Measurements from ENCODE around the gene MTLN.
"Not testable (repeated sequence)": the region's sequence is repeated elsewhere in the genome, so short reads cannot be mapped to it uniquely, and the experiment has no call there.

The MTLN gene

GRCh38 chr2:110211938-110212858 is at the start of gene MTLN:
Gene MTLN, minus strand, starts transcription at chr2:110212547. Its CDS starts 22 bp downstream, at chr2:110212525.
- Mint-ChIP-seq H3K36me3 (peaks cover 4% of the 10 kb centered on the region), H3K27me3 (peaks cover 9% of the 10 kb centered on the region), H3K4me3 (peak within 1 kb of the TSS; percentile 95), H3K9me3 (ENCODE audit: low read depth) (no peaks in the 10 kb centered on the region), H3K4me1 (ENCODE audit: low read depth) (peaks cover 7% of the 10 kb centered on the region), H3K27ac (peak within 1 kb of the TSS; percentile 93)

- H3K27ac Mint-ChIP-seq; H3K36me3 Mint-ChIP-seq; H3K4me3 Mint-ChIP-seq; H3K4me1 Mint-ChIP-seq (ENCODE audit: low read depth); H3K27me3 Mint-ChIP-seq; H3K9me3 Mint-ChIP-seq (ENCODE audit: low read depth): not testable (repeated sequence)
These were observed 49.6 kb upstream of the MTLN start for GRCh38 chr2:110261910-110262309.

DNA sequence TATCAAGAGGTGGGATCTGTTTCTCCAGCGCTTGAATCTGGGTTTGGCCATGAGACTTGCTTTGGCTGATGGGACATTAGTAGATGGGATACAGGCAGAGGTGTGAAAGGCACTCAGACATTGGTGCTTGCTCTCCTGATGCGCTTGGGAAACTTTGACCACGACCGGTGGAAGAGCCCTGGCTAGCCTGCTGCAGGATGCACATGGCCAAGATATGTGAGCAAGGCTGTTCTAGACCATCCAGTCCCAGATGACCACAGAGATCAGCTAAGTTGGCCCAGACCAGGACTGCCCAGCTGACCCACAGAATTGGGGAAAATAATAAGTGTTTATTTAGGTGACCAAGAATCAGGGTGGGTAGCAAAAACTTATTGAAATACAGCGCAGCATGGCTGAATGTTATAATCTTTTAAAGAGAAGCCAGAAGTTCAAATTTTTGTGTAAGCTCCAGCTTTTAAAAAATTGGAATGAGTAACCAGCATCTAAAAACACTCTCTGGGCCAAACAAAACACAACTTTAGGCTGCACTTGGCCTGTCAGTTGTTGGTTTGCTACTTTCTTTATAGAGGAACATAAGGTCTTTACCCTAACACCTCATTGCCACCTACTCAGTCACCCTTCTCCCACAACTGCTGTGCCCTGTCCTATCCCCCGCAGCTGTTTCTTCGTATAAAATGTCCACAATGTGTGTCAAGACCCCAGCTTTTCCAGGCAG is 35.9 kb upstream of the MTLN start:
- not testable (repeated sequence) for H3K27me3 Mint-ChIP-seq; H3K36me3 Mint-ChIP-seq; H3K4me1 Mint-ChIP-seq (ENCODE audit: low read depth); H3K9me3 Mint-ChIP-seq (ENCODE audit: low read depth); H3K27ac Mint-ChIP-seq; H3K4me3 Mint-ChIP-seq

- not testable (repeated sequence) for H3K36me3 Mint-ChIP-seq; H3K4me1 Mint-ChIP-seq (ENCODE audit: low read depth); H3K4me3 Mint-ChIP-seq; H3K9me3 Mint-ChIP-seq (ENCODE audit: low read depth); H3K27me3 Mint-ChIP-seq; H3K27ac Mint-ChIP-seq
These were observed 33.4 kb upstream of the MTLN start for GRCh38 chr2:110245488-110246435.

DNA sequence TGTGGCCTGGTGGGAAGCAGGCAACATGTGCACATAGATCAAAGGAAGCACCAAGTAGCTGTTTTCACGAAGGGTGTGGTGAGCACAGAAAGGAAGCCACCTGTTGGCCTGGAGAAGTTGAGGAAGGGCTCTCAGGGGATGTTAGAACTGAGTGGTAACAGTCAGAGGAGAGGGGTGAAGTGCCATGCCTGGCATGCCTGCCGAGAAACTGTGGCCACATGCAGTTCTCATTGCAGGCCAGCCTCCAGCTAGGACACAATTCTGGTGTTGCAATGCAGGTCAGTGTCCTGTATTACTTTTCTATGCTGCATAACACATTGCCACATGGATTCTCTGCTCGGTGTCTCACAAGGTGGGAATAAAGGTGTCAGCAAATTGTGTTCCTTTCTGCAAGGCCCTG is 30.9 kb upstream of the MTLN start:
- not testable (repeated sequence) for H3K4me3 Mint-ChIP-seq; H3K9me3 Mint-ChIP-seq (ENCODE audit: low read depth); H3K36me3 Mint-ChIP-seq; H3K27ac Mint-ChIP-seq; H3K4me1 Mint-ChIP-seq (ENCODE audit: low read depth); H3K27me3 Mint-ChIP-seq

- not testable (repeated sequence) for H3K36me3 Mint-ChIP-seq; H3K4me3 Mint-ChIP-seq; H3K27me3 Mint-ChIP-seq; H3K27ac Mint-ChIP-seq; H3K4me1 Mint-ChIP-seq (ENCODE audit: low read depth); H3K9me3 Mint-ChIP-seq (ENCODE audit: low read depth)
These were observed 22.2 kb upstream of the MTLN start for GRCh38 chr2:110234514-110234913.

DNA sequence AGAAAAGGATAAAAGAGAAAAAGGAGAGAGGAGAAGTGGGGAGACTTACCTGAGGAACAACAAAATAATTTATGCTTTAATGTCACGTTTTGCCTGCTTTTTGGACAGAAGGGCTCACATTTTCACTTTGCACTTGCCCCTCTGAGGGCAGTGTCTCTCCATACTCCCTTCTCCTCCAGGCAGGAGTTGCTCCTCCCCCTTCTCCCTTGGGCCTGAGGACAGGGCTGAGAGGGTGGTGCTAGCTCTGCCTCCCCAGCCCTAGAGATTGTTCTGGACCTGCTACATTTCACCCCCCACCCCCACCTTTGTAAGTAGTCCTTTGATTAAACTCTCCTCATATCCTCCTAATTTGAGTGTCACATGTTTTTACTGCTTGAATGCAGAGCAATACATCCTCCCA is 17.5 kb upstream of the MTLN start:
- not testable (repeated sequence) for H3K9me3 Mint-ChIP-seq (ENCODE audit: low read depth); H3K27ac Mint-ChIP-seq; H3K4me3 Mint-ChIP-seq; H3K36me3 Mint-ChIP-seq; H3K4me1 Mint-ChIP-seq (ENCODE audit: low read depth)
- H3K27me3 Mint-ChIP-seq, result peaks cover 13% of the 10 kb centered on the region

- H3K27me3 Mint-ChIP-seq, result peaks cover 19% of the 10 kb centered on the region
- not testable (repeated sequence) for H3K27ac Mint-ChIP-seq; H3K4me3 Mint-ChIP-seq; H3K36me3 Mint-ChIP-seq; H3K4me1 Mint-ChIP-seq (ENCODE audit: low read depth); H3K9me3 Mint-ChIP-seq (ENCODE audit: low read depth)
These were observed 10.3 kb upstream of the MTLN start for GRCh38 chr2:110222626-110223025.

- Mint-ChIP-seq H3K27me3 (peaks cover 18% of the 10 kb centered on the region), H3K36me3 (no peaks in the 10 kb centered on the region), H3K4me3 (no peak overlapping the region), H3K9me3 (ENCODE audit: low read depth) (no peaks in the 10 kb centered on the region), H3K27ac (no peak overlapping the region), H3K4me1 (ENCODE audit: low read depth) (no peaks in the 10 kb centered on the region)
These were observed 9.6 kb upstream of the MTLN start for GRCh38 chr2:110221938-110222337.

GRCh38 chr2:110220190-110220564 is 7.8 kb upstream of the MTLN start:
- H3K27me3 Mint-ChIP-seq, result peaks cover 15% of the 10 kb centered on the region
- H3K4me1 Mint-ChIP-seq (ENCODE audit: low read depth), result no peaks in the 10 kb centered on the region
- H3K9me3 Mint-ChIP-seq (ENCODE audit: low read depth), result no peaks in the 10 kb centered on the region
- no peak overlapping the region for H3K4me3 Mint-ChIP-seq
- no peak overlapping the region for H3K27ac Mint-ChIP-seq
- no peaks in the 10 kb centered on the region for H3K36me3 Mint-ChIP-seq

GRCh38 chr2:110219496-110220189 is 7.3 kb upstream of the MTLN start:
- H3K36me3 Mint-ChIP-seq, result no peaks in the 10 kb centered on the region
- no peak overlapping the region for H3K4me3 Mint-ChIP-seq
- H3K27ac Mint-ChIP-seq, result no peak overlapping the region
- no peaks in the 10 kb centered on the region for H3K9me3 Mint-ChIP-seq (ENCODE audit: low read depth)
- no peaks in the 10 kb centered on the region for H3K4me1 Mint-ChIP-seq (ENCODE audit: low read depth)
- peaks cover 17% of the 10 kb centered on the region for H3K27me3 Mint-ChIP-seq

DNA sequence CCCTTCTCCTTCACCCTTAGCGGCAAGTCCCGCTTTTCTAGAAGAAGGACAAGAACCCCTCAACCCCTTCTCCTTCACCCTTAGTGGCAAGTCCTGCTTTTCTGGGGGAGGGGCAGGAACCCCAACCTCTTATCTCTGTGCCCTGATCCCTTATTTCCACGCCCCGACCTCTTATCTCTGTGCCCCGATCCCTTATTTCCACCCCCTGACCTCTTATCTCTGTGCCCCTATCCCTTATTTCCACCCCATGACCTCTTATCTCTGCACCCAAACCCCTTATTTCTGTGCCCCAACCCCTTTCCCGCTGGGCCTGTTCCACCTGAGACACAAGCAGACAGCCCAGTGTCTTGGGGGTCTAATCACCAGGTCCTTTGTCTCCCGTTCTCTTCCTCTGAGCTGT is 6.5 kb upstream of the MTLN start:
- H3K27me3 Mint-ChIP-seq, result peaks cover 17% of the 10 kb centered on the region
- H3K9me3 Mint-ChIP-seq (ENCODE audit: low read depth); H3K4me1 Mint-ChIP-seq (ENCODE audit: low read depth); H3K27ac Mint-ChIP-seq; H3K4me3 Mint-ChIP-seq; H3K36me3 Mint-ChIP-seq: not testable (repeated sequence)

DNA sequence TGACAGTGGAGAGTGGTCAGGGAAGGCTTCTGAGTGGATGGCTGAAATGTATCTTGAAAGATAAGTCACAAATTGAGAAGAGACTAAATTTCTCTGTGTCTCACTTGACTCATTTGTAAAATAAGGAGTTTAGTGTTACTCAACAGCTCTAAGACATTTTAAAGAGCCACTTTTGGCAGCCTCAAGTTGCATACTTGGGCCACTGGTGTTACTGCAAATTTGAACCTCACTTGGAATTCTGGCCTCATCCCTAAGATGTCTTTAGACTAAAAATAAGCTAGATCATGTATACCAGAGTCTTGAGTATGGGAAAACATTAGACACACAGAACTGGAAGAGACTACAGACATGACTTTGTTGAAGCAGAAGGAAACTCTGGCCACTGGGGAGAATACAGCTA is 4.5 kb upstream of the MTLN start:
- H3K4me3 Mint-ChIP-seq, result no peak overlapping the region

GRCh38 chr2:110216199-110216598 is 3.9 kb upstream of the MTLN start:
- peaks cover 2% of the 10 kb centered on the region for H3K4me1 Mint-ChIP-seq (ENCODE audit: low read depth)
- no peak overlapping the region for H3K4me3 Mint-ChIP-seq
- H3K36me3 Mint-ChIP-seq, result no peaks in the 10 kb centered on the region
- H3K27me3 Mint-ChIP-seq, result peaks cover 17% of the 10 kb centered on the region
- H3K27ac Mint-ChIP-seq, result no peak overlapping the region
- no peaks in the 10 kb centered on the region for H3K9me3 Mint-ChIP-seq (ENCODE audit: low read depth)

More for the DNA sequence above, 4.5 kb upstream of the MTLN start:
- H3K9me3 Mint-ChIP-seq (ENCODE audit: low read depth), result no peaks in the 10 kb centered on the region
- H3K27me3 Mint-ChIP-seq, result peaks cover 17% of the 10 kb centered on the region
- no peaks in the 10 kb centered on the region for H3K4me1 Mint-ChIP-seq (ENCODE audit: low read depth)
- H3K27ac Mint-ChIP-seq, result no peak overlapping the region
- H3K36me3 Mint-ChIP-seq, result no peaks in the 10 kb centered on the region
